ENCODE data around the gene C5orf58.

Gene C5orf58

GRCh38 chr5:170186156-170186555 is 46.6 kb upstream of the C5orf58 start:
- no peaks in the 10 kb centered on the region for H3F3A ChIP-seq (ENCODE audit: insufficient read depth, low read length)
- H3K9ac ChIP-seq (ENCODE audit: low read length): no peak overlapping the region
- TF ChIP-seq CTCF (IDR thresholded peaks at IDR 0.05; ENCODE audit: low read length): no peak
- no peak for TF ChIP-seq EZH2 (optimal IDR thresholded peaks at IDR 0.05; ENCODE audit: low read depth, low read length)
- TF ChIP-seq EZH2phosphoT487 (IDR thresholded peaks at IDR 0.05; ENCODE audit: low read length): no peak
- H3K9me2 ChIP-seq (replicated peaks; ENCODE audit: insufficient read depth, low read length): no peaks in the 10 kb centered on the region
- no peaks in the 10 kb centered on the region for H3K27me3 ChIP-seq (replicated peaks; ENCODE audit: insufficient read depth, low read length)
- no peaks in the 10 kb centered on the region for H3K79me2 ChIP-seq (ENCODE audit: low read length)
- H3K4me1 ChIP-seq (ENCODE audit: low read length): no peaks in the 10 kb centered on the region
- DNase-seq: no peak
- no peaks in the 10 kb centered on the region for H4K20me1 ChIP-seq (ENCODE audit: insufficient read depth, low read length)
- no peak overlapping the region for H3K4me3 ChIP-seq (ENCODE audit: low read length)
- no peak overlapping the region for H2AFZ ChIP-seq (ENCODE audit: low read length)
- H3K9me3 ChIP-seq (replicated peaks; ENCODE audit: insufficient read depth, low read length): no peaks in the 10 kb centered on the region
- no peaks in the 10 kb centered on the region for H3K36me3 ChIP-seq (replicated peaks; ENCODE audit: insufficient read depth, low read length)
- H3K4me2 ChIP-seq (ENCODE audit: low read depth, low read length): no peak overlapping the region
- no peak overlapping the region for H3K27ac ChIP-seq (ENCODE audit: low read length)

GRCh38 chr5:170186856-170187255 is 45.9 kb upstream of the C5orf58 start:
- Histone ChIP-seq H3K9me2 (replicated peaks; ENCODE audit: insufficient read depth, low read length) (no peaks in the 10 kb centered on the region), H2AFZ (ENCODE audit: low read length) (no peak overlapping the region), H3K79me2 (ENCODE audit: low read length) (no peaks in the 10 kb centered on the region), H3K36me3 (replicated peaks; ENCODE audit: insufficient read depth, low read length) (no peaks in the 10 kb centered on the region), H4K20me1 (ENCODE audit: insufficient read depth, low read length) (no peaks in the 10 kb centered on the region), H3K4me1 (ENCODE audit: low read length) (no peaks in the 10 kb centered on the region), H3K4me3 (ENCODE audit: low read length) (no peak overlapping the region), H3K9me3 (replicated peaks; ENCODE audit: insufficient read depth, low read length) (no peaks in the 10 kb centered on the region), H3K4me2 (ENCODE audit: low read depth, low read length) (no peak overlapping the region), H3K27me3 (replicated peaks; ENCODE audit: insufficient read depth, low read length) (no peaks in the 10 kb centered on the region), H3F3A (ENCODE audit: insufficient read depth, low read length) (no peaks in the 10 kb centered on the region), H3K27ac (ENCODE audit: low read length) (no peak overlapping the region), H3K9ac (ENCODE audit: low read length) (no peak overlapping the region)
- no peak for DNase-seq
- TF ChIP-seq EZH2 (optimal IDR thresholded peaks at IDR 0.05; ENCODE audit: low read depth, low read length) (no peak), CTCF (IDR thresholded peaks at IDR 0.05; ENCODE audit: low read length) (no peak), EZH2phosphoT487 (IDR thresholded peaks at IDR 0.05; ENCODE audit: low read length) (no peak)

GRCh38 chr5:170190436-170191134 is 42.2 kb upstream of the C5orf58 start:
- Histone ChIP-seq H3K79me2 (ENCODE audit: low read length) (no peaks in the 10 kb centered on the region), H3K36me3 (replicated peaks; ENCODE audit: insufficient read depth, low read length) (no peaks in the 10 kb centered on the region), H3K4me1 (ENCODE audit: low read length) (no peaks in the 10 kb centered on the region), H3K9me3 (replicated peaks; ENCODE audit: insufficient read depth, low read length) (no peaks in the 10 kb centered on the region), H3K4me2 (ENCODE audit: low read depth, low read length) (no peak overlapping the region), H3F3A (ENCODE audit: insufficient read depth, low read length) (no peaks in the 10 kb centered on the region), H3K4me3 (ENCODE audit: low read length) (no peak overlapping the region), H2AFZ (ENCODE audit: low read length) (no peak overlapping the region), H3K9ac (ENCODE audit: low read length) (no peak overlapping the region), H3K27ac (ENCODE audit: low read length) (no peak overlapping the region), H3K27me3 (replicated peaks; ENCODE audit: insufficient read depth, low read length) (no peaks in the 10 kb centered on the region), H3K9me2 (replicated peaks; ENCODE audit: insufficient read depth, low read length) (no peaks in the 10 kb centered on the region), H4K20me1 (ENCODE audit: insufficient read depth, low read length) (no peaks in the 10 kb centered on the region)
- no peak for TF ChIP-seq EZH2phosphoT487 (IDR thresholded peaks at IDR 0.05; ENCODE audit: low read length)
- TF ChIP-seq CTCF (IDR thresholded peaks at IDR 0.05; ENCODE audit: low read length): no peak
- no peak for TF ChIP-seq EZH2 (optimal IDR thresholded peaks at IDR 0.05; ENCODE audit: low read depth, low read length)
- no peak for DNase-seq
